Keratinocyte (primary cell): ENCODE data around the gene ARHGAP15. TPM values are rescaled to one million over a fixed set of nuclear protein-coding genes. Genes with fewer than 3 reads are reported as not detected.

Source experiments
- DNase-seq: peaks from one replicate; pipeline ENCODE4 v3.0.0-alpha.2; 2011; ENCODE audit warnings: low read depth, missing footprints, low spot score
- FAIRE-seq: peaks from 2 replicates; lab custom pipeline; 2011; peaks lifted over from hg19 to GRCh38; lab: Jason Lieb, UNC
- H2AFZ ChIP-seq: 2 replicates; pipeline ENCODE4 v1.6.0; 2012; ENCODE audit warnings: low read length, control low read depth, inconsistent platforms; ENCODE audit not compliant: control insufficient read depth
- H3K27ac ChIP-seq: 2 replicates; pipeline ENCODE4 v1.5.1; 2011; ENCODE audit warnings: low read length; ENCODE audit not compliant: control insufficient read depth, insufficient read depth
- H3K27me3 ChIP-seq: 3 replicates; pipeline ENCODE4 v1.6.0; 2011; ENCODE audit warnings: low read length; ENCODE audit not compliant: control insufficient read depth, insufficient read depth; ENCODE audit errors: extremely low read depth
- H3K36me3 ChIP-seq, 2 experiments: 2 replicates in 1 of 2; 3 replicates in 1 of 2; pipeline ENCODE4 v1.5.1; 2011; ENCODE audit warnings: low read length in 2 of 2, mild to moderate bottlenecking in 1 of 2; ENCODE audit not compliant: control insufficient read depth in 2 of 2, insufficient read depth in 2 of 2; ENCODE audit errors: extremely low read depth in 1 of 2
- H3K4me1 ChIP-seq: 3 replicates; pipeline ENCODE4 v1.5.1; 2011; ENCODE audit warnings: low read length; ENCODE audit not compliant: control insufficient read depth, insufficient read depth; ENCODE audit errors: extremely low read depth
- H3K4me2 ChIP-seq: 3 replicates; pipeline ENCODE4 v1.6.0; 2011; ENCODE audit warnings: low read depth, low read length; ENCODE audit not compliant: control insufficient read depth, insufficient read depth; ENCODE audit errors: extremely low read depth
- H3K4me3 ChIP-seq, 3 experiments: fragments of 200-600 bp in 1 of 3; sonication (generic) in 1 of 3; 2 replicates in 2 of 3; 3 replicates in 1 of 3; pipeline ENCODE4 v1.5.1; 2011 to 2016; ENCODE audit warnings: low read length in 3 of 3, mild to moderate bottlenecking in 3 of 3, control low read depth in 2 of 3, inconsistent platforms in 1 of 3, low read depth in 1 of 3, mixed read lengths in 1 of 3, mixed run types in 1 of 3, moderate library complexity in 1 of 3; ENCODE audit not compliant: control insufficient read depth in 2 of 3, insufficient read depth in 2 of 3; ENCODE audit errors: extremely low read depth in 1 of 3
- H3K79me2 ChIP-seq: 2 replicates; pipeline ENCODE4 v1.6.0; 2012; ENCODE audit warnings: low read length; ENCODE audit not compliant: control insufficient read depth, insufficient read depth
- H3K9ac ChIP-seq: 3 replicates; pipeline ENCODE4 v1.6.0; 2011; ENCODE audit warnings: low read length; ENCODE audit not compliant: control insufficient read depth, insufficient read depth; ENCODE audit errors: extremely low read depth
- H3K9me1 ChIP-seq: 3 replicates; pipeline ENCODE4 v1.6.0; 2011; ENCODE audit warnings: low read length; ENCODE audit not compliant: control insufficient read depth, insufficient read depth; ENCODE audit errors: extremely low read depth
- H3K9me3 ChIP-seq: 2 replicates; pipeline ENCODE4 v1.5.1; 2012; ENCODE audit warnings: low read depth, low read length; ENCODE audit not compliant: control insufficient read depth
- H4K20me1 ChIP-seq: 3 replicates; pipeline ENCODE4 v1.6.0; 2011; ENCODE audit warnings: low read length; ENCODE audit not compliant: control insufficient read depth, insufficient read depth; ENCODE audit errors: extremely low read depth
- EZH2 ChIP-seq: IDR thresholded peaks from one replicate; pipeline ENCODE4 v1.6.1; 2012; ENCODE audit warnings: inconsistent platforms, mild to moderate bottlenecking, low read length, moderate library complexity
- dilution Hi-C: fragments of 300-500 bp; cut with MboI; formaldehyde crosslinking; loops from one replicate; pipeline ENCODE4 v1.7.0; 2020; ENCODE audit warnings: low sequenced_read_pairs; ENCODE audit not compliant: extremely low pct_ligation_motif_present
- polyA plus RNA-seq, 5 experiments: library from polyadenylated mRNA; depleted of rRNA in 3 of 5; stranded (reverse) in 3 of 5; stranded (forward) in 1 of 5; unstranded in 1 of 5; fragments of >200 nt; gene quantifications; 1 replicate in 1 of 5; 2 replicates in 3 of 5; 3 replicates in 1 of 5; pipeline versions ENCODE4 v1.2.1 to v1.2.3, GENCODE V29; 2011 to 2012; ENCODE audit warnings: missing spikeins in 2 of 5, low read depth in 1 of 5, low replicate concordance in 1 of 5
- TF ChIP-seq, protein P1 (sequence below), 3 experiments: IDR thresholded peaks in 1 of 3; conservative IDR thresholded peaks in 1 of 3; optimal IDR thresholded peaks in 1 of 3; 2 replicates in 2 of 3; 3 replicates in 1 of 3; pipeline versions ENCODE3 to v1.5.1; 2011; ENCODE audit warnings: low read length in 3 of 3, mild to moderate bottlenecking in 3 of 3, moderate library complexity in 2 of 3, control low read depth in 1 of 3, inconsistent platforms in 1 of 3; ENCODE audit not compliant: insufficient read depth in 2 of 3; ENCODE audit errors: extremely low read depth in 1 of 3

Gene ARHGAP15
- polyA plus RNA-seq, 1 donor (not counting 4 experiments of a cell fraction or from before 2014, with no cell fraction given): not detected

- H4K20me1 ChIP-seq: no peaks in the 10 kb centered on the region
- H3K4me3 ChIP-seq: no peak overlapping the region
Measured at GRCh38 chr2:143692162-143692561, 562.9 kb downstream of the ARHGAP15 start.

GRCh38 chr2:143692967-143693366, 563.7 kb downstream of the ARHGAP15 start:
- Histone ChIP-seq H3K36me3 (no peaks in the 10 kb centered on the region), H3K9me1 (no peaks in the 10 kb centered on the region), H3K9me3 (no peaks in the 10 kb centered on the region), H2AFZ (no peak overlapping the region), H3K9ac (no peak overlapping the region), H3K27ac (no peak overlapping the region), H3K27me3 (no peaks in the 10 kb centered on the region), H3K79me2 (no peaks in the 10 kb centered on the region), H4K20me1 (no peaks in the 10 kb centered on the region), H3K4me3 (no peak overlapping the region), H3K4me1 (no peaks in the 10 kb centered on the region), H3K4me2 (no peak overlapping the region)
- DNase-seq (no peak), FAIRE-seq (no peak)
- no peak for TF ChIP-seq EZH2
- TF ChIP-seq, protein P1, sequence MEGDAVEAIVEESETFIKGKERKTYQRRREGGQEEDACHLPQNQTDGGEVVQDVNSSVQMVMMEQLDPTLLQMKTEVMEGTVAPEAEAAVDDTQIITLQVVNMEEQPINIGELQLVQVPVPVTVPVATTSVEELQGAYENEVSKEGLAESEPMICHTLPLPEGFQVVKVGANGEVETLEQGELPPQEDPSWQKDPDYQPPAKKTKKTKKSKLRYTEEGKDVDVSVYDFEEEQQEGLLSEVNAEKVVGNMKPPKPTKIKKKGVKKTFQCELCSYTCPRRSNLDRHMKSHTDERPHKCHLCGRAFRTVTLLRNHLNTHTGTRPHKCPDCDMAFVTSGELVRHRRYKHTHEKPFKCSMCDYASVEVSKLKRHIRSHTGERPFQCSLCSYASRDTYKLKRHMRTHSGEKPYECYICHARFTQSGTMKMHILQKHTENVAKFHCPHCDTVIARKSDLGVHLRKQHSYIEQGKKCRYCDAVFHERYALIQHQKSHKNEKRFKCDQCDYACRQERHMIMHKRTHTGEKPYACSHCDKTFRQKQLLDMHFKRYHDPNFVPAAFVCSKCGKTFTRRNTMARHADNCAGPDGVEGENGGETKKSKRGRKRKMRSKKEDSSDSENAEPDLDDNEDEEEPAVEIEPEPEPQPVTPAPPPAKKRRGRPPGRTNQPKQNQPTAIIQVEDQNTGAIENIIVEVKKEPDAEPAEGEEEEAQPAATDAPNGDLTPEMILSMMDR (optimal IDR thresholded peaks at IDR 0.05 in 1 of 3, IDR thresholded peaks at IDR 0.05 in 1 of 3, conservative IDR thresholded peaks at IDR 0.05 in 1 of 3; ENCODE audit: extremely low read depth in 1 of 3, insufficient read depth in 2 of 3, low read length in 3 of 3): no peak
- dilution Hi-C loops: no loop called here

More at GRCh38 chr2:143692162-143692561, 562.9 kb downstream of the ARHGAP15 start:
- H3K27ac ChIP-seq: no peak overlapping the region
- no peaks in the 10 kb centered on the region for H3K9me1 ChIP-seq
- no peaks in the 10 kb centered on the region for H3K36me3 ChIP-seq
- no peak for DNase-seq
- no peak overlapping the region for H2AFZ ChIP-seq
- FAIRE-seq: no peak
- no peaks in the 10 kb centered on the region for H3K4me1 ChIP-seq
- dilution Hi-C loops: no loop called here
- H3K27me3 ChIP-seq: no peaks in the 10 kb centered on the region
- H3K9me3 ChIP-seq: no peaks in the 10 kb centered on the region
- H3K9ac ChIP-seq: no peak overlapping the region
- TF ChIP-seq EZH2: no peak
- TF ChIP-seq, protein P1 (optimal IDR thresholded peaks at IDR 0.05 in 1 of 3, IDR thresholded peaks at IDR 0.05 in 1 of 3, conservative IDR thresholded peaks at IDR 0.05 in 1 of 3; ENCODE audit: extremely low read depth in 1 of 3, insufficient read depth in 2 of 3, low read length in 3 of 3): no peak
- H3K79me2 ChIP-seq: no peaks in the 10 kb centered on the region
- no peak overlapping the region for H3K4me2 ChIP-seq
